GM12891 (cell line): Measurements from ENCODE around the gene CACNG1.

Source experiments
- DNase-seq: peaks from one replicate; pipeline ENCODE4 v3.0.0; 2011; ENCODE audit warnings: low spot score; ENCODE audit not compliant: insufficient read length
- FAIRE-seq: peaks from 2 replicates; lab custom pipeline; 2011; peaks lifted over from hg19 to GRCh38; lab: Jason Lieb, UNC
- PAX5 ChIP-seq: IDR thresholded peaks from 2 replicates; pipeline ENCODE4 v1.6.1; 2011; ENCODE audit warnings: low read length, moderate library complexity, mild to moderate bottlenecking; ENCODE audit not compliant: insufficient read depth, severe bottlenecking
- POLR2A ChIP-seq: IDR thresholded peaks from 2 replicates; pipeline ENCODE4 v1.6.1; 2011; ENCODE audit warnings: low read depth, low read length, control low read depth
- POLR2AphosphoS5 ChIP-seq: IDR thresholded peaks from 2 replicates; pipeline ENCODE4 v1.6.1; 2011; ENCODE audit warnings: low read depth, low read length, control low read depth
- POU2F2 ChIP-seq: IDR thresholded peaks from 2 replicates; pipeline ENCODE4 v1.6.1; 2011; ENCODE audit warnings: low read depth, mild to moderate bottlenecking, control low read depth, low read length, moderate library complexity
- SPI1 ChIP-seq: IDR thresholded peaks from 2 replicates; pipeline ENCODE4 v1.6.1; 2011; ENCODE audit warnings: low read depth, low read length, control low read depth
- TAF1 ChIP-seq: IDR thresholded peaks from 2 replicates; pipeline ENCODE4 v1.6.1; 2011; ENCODE audit warnings: low read depth, low read length, control low read depth

CACNG1 gene

GRCh38 chr17:67041531-67041930 lies 2.8 kb upstream of the CACNG1 start:
- DNase-seq = no peak
- no peak for TF ChIP-seq POU2F2
- no peak for TF ChIP-seq POLR2AphosphoS5
- no peak for TF ChIP-seq TAF1
- no peak for TF ChIP-seq POLR2A
- no peak for TF ChIP-seq SPI1
- TF ChIP-seq PAX5 = no peak
- FAIRE-seq = no peak

- FAIRE-seq (no peak), DNase-seq (no peak)
- no peak for TF ChIP-seq POU2F2
- no peak for TF ChIP-seq POLR2AphosphoS5
- no peak for TF ChIP-seq TAF1
- TF ChIP-seq POLR2A = no peak
- TF ChIP-seq SPI1 = no peak
- TF ChIP-seq PAX5 = no peak
These were observed 2.1 kb upstream of the CACNG1 start for GRCh38 chr17:67041941-67042899.

GRCh38 chr17:67043283-67043682 lies 1.1 kb upstream of the CACNG1 start:
- no peak for FAIRE-seq
- DNase-seq = no peak
- TF ChIP-seq POLR2A (no peak), TAF1 (no peak), POLR2AphosphoS5 (no peak), SPI1 (no peak), PAX5 (no peak), POU2F2 (no peak)

GRCh38 chr17:67044940-67045339 lies 586 bp downstream of the CACNG1 start:
- FAIRE-seq (no peak), DNase-seq (no peak)
- TF ChIP-seq PAX5 (no peak), SPI1 (no peak), POLR2AphosphoS5 (no peak), POU2F2 (no peak), TAF1 (no peak), POLR2A (no peak)

GRCh38 chr17:67046398-67046797 lies 2.0 kb downstream of the CACNG1 start:
- DNase-seq (no peak), FAIRE-seq (no peak)
- no peak for TF ChIP-seq PAX5
- TF ChIP-seq POLR2AphosphoS5 = no peak
- no peak for TF ChIP-seq SPI1
- TF ChIP-seq TAF1 = no peak
- TF ChIP-seq POU2F2 = no peak
- no peak for TF ChIP-seq POLR2A

- DNase-seq (no peak), FAIRE-seq (no peak)
- TF ChIP-seq SPI1 (no peak), PAX5 (no peak), POU2F2 (no peak), POLR2AphosphoS5 (no peak), TAF1 (no peak), POLR2A (no peak)
These were observed 3.0 kb downstream of the CACNG1 start for GRCh38 chr17:67047382-67047781.

- FAIRE-seq = no peak
- TF ChIP-seq POLR2AphosphoS5 (no peak), TAF1 (no peak), POU2F2 (no peak), SPI1 (no peak), POLR2A (no peak), PAX5 (no peak)
- no peak for DNase-seq
These were observed 4.8 kb downstream of the CACNG1 start for GRCh38 chr17:67049025-67049739.

- no peak for FAIRE-seq
- DNase-seq = no peak
- TF ChIP-seq SPI1 (no peak), POU2F2 (no peak), POLR2AphosphoS5 (no peak), TAF1 (no peak), PAX5 (no peak), POLR2A (no peak)
These were observed 5.7 kb downstream of the CACNG1 start for GRCh38 chr17:67050066-67050465.
